Chondrocyte (in vitro differentiated cells): Measurements from ENCODE around the gene LCN12. TPM values are rescaled to one million over a fixed set of nuclear protein-coding genes. Genes with fewer than 3 reads are reported as not detected.
A peak's percentile ranks its signal among the peaks of the same experiment; 100 is the strongest.

Source experiments
- DNase-seq: peaks from one replicate; pipeline ENCODE4 v3.0.0; 2021; ENCODE audit warnings: mixed read lengths, low spot score
- H3K27ac Mint-ChIP-seq: one replicate; pipeline ENCODE4 v1.8.0; 2021; ENCODE audit warnings: mild to moderate bottlenecking, moderate library complexity, mixed read lengths; ENCODE audit not compliant: unreplicated experiment
- H3K27me3 Mint-ChIP-seq: 2 replicates; pipeline ENCODE4 v1.8.0; 2021; ENCODE audit warnings: low read depth, mixed read lengths
- H3K36me3 Mint-ChIP-seq: 2 replicates; pipeline ENCODE4 v1.8.0; 2021; ENCODE audit warnings: low read depth, mixed read lengths
- H3K4me1 Mint-ChIP-seq: 2 replicates; pipeline ENCODE4 v1.8.0; 2021; ENCODE audit warnings: low read depth, mild to moderate bottlenecking, mixed read lengths
- H3K4me3 Mint-ChIP-seq: one replicate; pipeline ENCODE4 v1.8.0; 2021; ENCODE audit warnings: mild to moderate bottlenecking, moderate library complexity, mixed read lengths; ENCODE audit not compliant: unreplicated experiment
- H3K9me3 Mint-ChIP-seq: 2 replicates; pipeline ENCODE4 v1.8.0; 2021; ENCODE audit warnings: low read depth, mixed read lengths
- total RNA-seq: library from RNA; stranded (reverse); gene quantifications from 3 replicates; pipeline ENCODE4 v1.2.1, GENCODE V29; 2021
- TF ChIP-seq, protein P1 (sequence below): fragments of 200-600 bp; sonication (generic); IDR thresholded peaks from 2 replicates; pipeline ENCODE4 v1.5.0; 2021; ENCODE audit warnings: antibody characterized with exemption, mild to moderate bottlenecking, moderate library complexity

LCN12 gene
- total RNA-seq, 1 donor from 2014 or later: 0.60 TPM

DNA sequence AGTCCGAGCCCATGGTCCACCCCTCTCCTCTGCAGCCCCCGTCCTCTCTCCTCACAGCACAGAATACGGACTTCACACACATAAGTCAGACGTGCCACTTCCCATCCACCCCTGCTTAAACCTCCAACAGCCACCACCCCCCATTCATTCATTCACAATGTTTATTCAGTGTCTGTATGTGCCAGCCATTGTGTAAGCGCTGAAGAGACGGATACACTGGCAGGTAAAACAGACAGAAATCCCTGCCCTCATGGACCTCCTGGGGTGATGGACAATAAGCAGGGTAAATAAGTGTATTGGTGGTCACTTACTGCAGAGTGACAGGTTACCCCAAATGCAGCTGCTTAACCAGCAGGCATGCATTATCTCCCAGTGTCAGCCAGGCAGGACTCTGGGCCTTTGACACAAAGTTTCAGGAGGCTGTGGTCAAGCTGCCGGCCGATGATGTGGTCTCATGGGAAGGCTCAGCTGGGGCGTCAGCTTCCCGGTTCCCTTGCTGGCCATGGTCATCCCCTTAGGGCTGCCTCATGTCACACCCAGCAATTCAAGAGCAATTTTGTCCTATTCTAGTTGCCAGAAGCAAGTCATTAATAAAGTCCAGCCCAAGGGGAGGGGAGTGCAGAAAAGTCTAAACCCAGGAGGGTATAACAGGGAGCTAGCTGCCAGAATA is 38.3 kb downstream of the LCN12 start:
- H3K4me1 Mint-ChIP-seq: peaks cover 19% of the 10 kb centered on the region
- H3K9me3 Mint-ChIP-seq: peaks cover 5% of the 10 kb centered on the region
- H3K27ac Mint-ChIP-seq: no peak overlapping the region
- no peaks in the 10 kb centered on the region for H3K36me3 Mint-ChIP-seq
- DNase-seq: no peak
- TF ChIP-seq, protein P1, sequence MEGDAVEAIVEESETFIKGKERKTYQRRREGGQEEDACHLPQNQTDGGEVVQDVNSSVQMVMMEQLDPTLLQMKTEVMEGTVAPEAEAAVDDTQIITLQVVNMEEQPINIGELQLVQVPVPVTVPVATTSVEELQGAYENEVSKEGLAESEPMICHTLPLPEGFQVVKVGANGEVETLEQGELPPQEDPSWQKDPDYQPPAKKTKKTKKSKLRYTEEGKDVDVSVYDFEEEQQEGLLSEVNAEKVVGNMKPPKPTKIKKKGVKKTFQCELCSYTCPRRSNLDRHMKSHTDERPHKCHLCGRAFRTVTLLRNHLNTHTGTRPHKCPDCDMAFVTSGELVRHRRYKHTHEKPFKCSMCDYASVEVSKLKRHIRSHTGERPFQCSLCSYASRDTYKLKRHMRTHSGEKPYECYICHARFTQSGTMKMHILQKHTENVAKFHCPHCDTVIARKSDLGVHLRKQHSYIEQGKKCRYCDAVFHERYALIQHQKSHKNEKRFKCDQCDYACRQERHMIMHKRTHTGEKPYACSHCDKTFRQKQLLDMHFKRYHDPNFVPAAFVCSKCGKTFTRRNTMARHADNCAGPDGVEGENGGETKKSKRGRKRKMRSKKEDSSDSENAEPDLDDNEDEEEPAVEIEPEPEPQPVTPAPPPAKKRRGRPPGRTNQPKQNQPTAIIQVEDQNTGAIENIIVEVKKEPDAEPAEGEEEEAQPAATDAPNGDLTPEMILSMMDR: no peak
- no peaks in the 10 kb centered on the region for H3K27me3 Mint-ChIP-seq
- no peak overlapping the region for H3K4me3 Mint-ChIP-seq

DNA sequence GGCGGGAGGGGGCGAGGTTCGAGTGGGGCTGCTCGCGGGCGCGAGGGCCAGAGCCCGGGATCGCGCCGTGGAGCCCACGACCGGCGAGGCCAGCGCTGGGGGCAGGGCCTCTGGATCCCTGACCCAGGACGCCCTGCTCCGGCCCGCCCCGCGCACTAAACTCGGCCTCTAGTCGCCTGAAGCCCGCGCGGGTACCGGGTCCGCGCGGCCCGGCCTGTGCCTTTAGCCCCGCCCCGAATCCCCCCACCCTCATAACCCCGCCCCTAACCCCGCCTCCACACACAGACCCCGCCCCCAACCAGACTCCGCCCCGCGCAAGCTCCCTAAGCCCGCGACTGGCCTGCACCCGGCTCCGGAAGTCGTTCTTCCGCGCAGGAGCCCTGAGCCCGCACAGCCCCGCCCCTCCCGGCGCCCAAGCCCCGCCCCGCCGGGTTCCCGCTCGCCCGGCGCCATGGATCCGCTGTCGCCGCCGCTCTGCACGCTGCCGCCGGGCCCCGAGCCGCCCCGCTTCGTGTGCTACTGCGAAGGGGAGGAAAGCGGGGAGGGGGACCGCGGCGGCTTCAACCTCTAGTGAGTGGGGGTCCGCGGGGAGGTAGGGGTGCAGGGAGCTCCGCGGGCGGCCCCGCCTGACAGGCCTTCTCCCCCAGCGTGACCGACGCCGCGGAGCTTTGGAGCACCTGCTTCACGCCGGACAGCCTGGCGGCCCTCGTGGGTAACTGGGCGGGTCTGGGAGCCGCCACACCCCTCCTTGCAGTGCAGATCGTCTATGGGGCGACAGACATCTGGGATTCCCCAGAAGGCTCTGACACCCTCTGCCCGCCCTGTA is 40.1 kb downstream of the LCN12 start, which contains the start of gene PAXX:
Gene PAXX (plus strand): TSS at position 430 of the 826 bp plus-strand sequence. CDS start 22 bp downstream, at position 452.
- no peaks in the 10 kb centered on the region for H3K36me3 Mint-ChIP-seq
- peak within 1 kb of the TSS; percentile 76 for H3K4me3 Mint-ChIP-seq
- H3K9me3 Mint-ChIP-seq: peaks cover 5% of the 10 kb centered on the region
- TF ChIP-seq, protein P1: peak; percentile 15
- DNase-seq: no peak
- H3K27ac Mint-ChIP-seq: peak within 1 kb of the TSS; percentile 69
- H3K27me3 Mint-ChIP-seq: no peaks in the 10 kb centered on the region
- H3K4me1 Mint-ChIP-seq: peaks cover 31% of the 10 kb centered on the region

DNA sequence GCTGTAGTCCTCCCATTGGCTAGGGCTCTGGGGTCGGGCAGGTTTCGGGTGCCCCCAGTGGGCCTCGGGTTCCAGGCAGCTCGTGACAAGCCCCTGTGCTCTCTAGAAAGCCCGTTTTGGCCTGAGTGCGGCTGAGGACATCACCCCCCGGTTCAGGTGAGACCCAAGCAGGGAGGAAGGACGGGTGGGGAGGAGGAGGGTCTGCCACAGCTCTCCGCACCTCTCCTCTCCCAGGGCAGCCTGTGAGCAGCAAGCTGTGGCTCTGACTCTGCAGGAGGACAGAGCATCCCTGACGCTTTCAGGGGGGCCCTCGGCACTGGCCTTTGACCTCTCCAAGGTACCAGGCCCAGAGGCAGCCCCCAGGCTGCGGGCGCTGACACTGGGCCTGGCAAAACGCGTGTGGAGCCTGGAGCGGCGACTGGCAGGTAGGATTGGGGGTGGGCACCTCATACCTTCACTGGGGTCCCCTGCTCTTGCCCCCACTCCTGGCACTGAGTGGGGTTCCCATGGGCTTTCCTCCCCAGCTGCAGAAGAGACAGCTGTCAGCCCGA is 40.8 kb downstream of the LCN12 start:
- Mint-ChIP-seq H3K4me1 (peaks cover 38% of the 10 kb centered on the region), H3K27me3 (no peaks in the 10 kb centered on the region), H3K36me3 (no peaks in the 10 kb centered on the region), H3K27ac (no peak overlapping the region), H3K4me3 (peak overlapping the region; percentile 76), H3K9me3 (peaks cover 5% of the 10 kb centered on the region)
- TF ChIP-seq, protein P1: no peak
- DNase-seq: no peak

DNA sequence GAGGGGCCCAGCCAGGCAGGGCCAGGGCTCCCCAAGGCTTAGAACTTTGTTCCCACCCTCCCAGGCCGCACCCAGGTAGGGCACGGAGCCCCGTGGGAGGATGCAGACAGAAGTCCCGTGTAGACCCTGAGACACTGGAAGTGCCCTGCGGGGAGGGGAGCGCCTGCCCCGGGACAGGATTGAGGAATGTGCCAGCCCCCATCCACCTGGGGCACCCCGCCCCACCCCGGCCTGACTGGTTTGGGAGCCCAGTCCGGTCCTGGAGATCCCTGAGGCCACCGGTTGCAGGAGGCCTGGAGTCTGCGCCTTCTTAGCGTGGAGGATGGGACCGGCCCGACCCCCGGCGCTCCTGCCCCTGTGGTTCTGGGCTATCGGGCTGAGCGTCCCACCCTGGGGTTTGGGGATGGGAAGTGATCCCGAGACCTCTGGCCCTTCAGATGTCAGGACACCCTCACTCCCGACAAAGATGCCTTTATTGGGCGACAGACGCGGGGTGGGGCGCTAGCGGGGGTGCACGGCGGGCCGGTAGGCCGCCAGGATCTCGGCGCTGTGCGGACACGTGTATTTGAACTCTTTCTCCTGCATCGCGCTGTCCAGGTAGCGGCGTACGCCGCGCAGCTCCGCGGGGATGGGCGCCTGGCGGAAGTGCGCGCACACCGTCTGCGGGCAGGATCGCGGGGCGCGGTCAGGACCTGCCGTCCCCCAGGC is 42.3 kb downstream of the LCN12 start:
- TF ChIP-seq, protein P1: no peak
- H3K27ac Mint-ChIP-seq: no peak overlapping the region

DNA sequence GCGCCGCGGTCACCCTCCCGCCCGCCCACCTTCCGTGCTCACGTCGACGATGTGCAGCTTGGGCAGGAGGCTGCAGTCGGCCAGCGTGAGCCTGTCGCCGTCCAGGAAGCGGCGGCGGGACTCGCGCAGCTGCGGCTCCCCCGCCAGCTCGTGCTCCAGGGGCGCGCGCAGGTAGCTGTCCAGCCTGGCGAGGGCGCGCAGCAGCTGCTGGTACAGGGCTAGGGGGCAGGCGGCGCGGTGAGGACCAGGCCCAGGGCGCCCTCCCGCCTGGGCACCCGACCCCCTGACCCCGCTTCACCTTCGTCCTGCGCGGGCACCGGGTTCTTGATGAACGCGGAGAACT is 42.8 kb downstream of the LCN12 start:
- no peaks in the 10 kb centered on the region for H3K27me3 Mint-ChIP-seq
- peaks cover 5% of the 10 kb centered on the region for H3K9me3 Mint-ChIP-seq
- TF ChIP-seq, protein P1: no peak
- no peak overlapping the region for H3K4me3 Mint-ChIP-seq
- peaks cover 57% of the 10 kb centered on the region for H3K4me1 Mint-ChIP-seq
- H3K27ac Mint-ChIP-seq: no peak overlapping the region
- no peak for DNase-seq
- no peaks in the 10 kb centered on the region for H3K36me3 Mint-ChIP-seq

More for the DNA sequence above, 42.3 kb downstream of the LCN12 start:
- H3K4me1 Mint-ChIP-seq: peaks cover 52% of the 10 kb centered on the region
- H3K4me3 Mint-ChIP-seq: no peak overlapping the region
- no peak for DNase-seq
- H3K27me3 Mint-ChIP-seq: no peaks in the 10 kb centered on the region
- peaks cover 5% of the 10 kb centered on the region for H3K9me3 Mint-ChIP-seq
- H3K36me3 Mint-ChIP-seq: no peaks in the 10 kb centered on the region
